Measurements from ENCODE around the gene NNT.
"Not testable (repeated sequence)": the region's sequence is repeated elsewhere in the genome, so short reads cannot be mapped to it uniquely, and the experiment has no call there.

Gene NNT

DNA sequence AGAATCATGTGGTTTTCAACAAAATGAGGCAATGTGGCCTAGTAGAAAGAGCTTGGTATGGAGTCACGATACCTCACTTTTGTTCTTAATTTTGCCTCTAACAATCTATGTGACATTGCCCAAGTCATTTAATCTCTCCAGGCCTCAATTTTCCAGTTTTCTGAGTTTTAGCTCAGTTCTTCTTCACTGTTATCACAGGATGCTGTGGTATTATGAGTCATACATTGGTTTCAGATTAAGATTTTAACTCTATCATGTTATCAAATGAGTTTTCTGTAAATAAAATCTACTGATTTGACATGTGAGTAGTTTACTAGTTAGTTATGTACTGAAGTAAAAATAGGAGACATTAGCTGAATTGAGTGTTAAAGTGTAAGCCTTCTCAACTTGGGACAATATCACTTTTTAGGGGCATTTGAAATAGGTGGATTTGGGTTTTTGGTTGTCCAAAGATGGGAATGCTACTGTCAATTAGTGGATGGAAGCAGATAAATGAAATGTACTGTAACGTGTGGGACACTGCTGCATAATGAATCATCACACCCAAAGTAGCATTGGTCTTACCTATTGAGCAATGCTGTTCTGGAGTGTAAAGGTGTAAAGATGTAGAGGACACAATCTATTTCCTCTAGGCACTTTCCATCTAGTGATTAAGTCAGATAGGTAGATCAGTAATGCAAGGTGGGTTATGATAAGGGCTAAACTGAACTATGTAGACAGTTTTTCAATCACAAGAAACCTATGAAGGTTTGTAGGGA lies 73.3 kb downstream of the NNT start:
- no peak for DNase-seq

DNA sequence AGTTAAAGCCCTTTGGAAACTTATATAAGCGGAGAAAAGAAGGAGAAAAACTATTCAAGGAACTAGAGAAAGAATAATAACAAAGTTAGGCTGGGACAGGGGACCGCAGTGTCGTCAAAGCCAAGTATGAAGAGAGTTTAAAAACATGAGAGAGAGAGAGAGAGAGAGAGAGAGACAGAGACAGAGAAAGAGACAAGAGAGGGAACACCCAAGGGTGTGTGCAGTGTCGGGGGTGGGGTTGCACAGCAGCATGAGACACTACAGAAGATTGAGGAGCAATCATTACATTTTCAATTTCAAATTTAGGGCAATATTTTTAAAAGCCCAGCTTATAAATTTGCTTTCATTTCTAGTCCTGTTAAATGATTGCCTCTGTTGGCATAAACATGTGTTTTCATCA lies 74.3 kb downstream of the NNT start:
- no peak for DNase-seq

DNA sequence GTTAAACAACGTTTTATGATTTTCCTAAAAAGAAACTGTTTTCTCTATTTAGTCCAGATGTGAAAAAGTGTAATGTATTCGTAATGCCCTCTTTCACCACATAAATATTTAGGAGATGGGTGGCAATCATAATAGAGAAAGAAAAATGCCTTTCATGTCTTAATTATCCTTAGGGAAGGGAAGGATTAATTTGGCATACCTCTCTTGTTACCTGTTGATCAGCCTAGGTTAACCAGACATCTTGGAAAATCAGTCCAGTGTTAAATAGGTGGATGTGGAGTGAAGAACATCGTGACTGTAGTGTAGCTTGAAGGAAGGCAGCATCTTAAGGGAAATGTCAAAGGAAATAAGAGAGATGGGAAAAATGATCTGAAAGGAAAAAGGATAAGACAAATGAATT lies 76.2 kb downstream of the NNT start:
- no peak for DNase-seq

DNA sequence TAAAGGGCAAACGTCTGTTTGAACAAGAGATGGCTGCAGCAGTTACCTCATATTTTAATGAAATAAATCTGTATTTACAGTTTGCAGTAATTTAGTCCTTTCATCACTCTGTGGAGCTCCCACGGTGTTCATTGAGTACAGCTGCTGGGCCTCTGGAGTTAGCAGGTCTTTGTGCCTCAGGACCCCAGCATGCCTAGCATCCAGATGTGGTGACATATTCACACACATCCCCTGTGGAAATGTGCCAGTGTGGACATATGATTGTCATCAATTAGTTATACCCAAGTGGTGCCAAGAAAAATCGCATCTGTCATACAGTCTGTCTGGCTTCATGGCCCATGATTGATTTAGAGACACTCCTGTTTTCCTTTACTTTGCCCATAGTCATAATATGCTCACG lies 77.3 kb downstream of the NNT start:
- DNase-seq, result no peak

DNA sequence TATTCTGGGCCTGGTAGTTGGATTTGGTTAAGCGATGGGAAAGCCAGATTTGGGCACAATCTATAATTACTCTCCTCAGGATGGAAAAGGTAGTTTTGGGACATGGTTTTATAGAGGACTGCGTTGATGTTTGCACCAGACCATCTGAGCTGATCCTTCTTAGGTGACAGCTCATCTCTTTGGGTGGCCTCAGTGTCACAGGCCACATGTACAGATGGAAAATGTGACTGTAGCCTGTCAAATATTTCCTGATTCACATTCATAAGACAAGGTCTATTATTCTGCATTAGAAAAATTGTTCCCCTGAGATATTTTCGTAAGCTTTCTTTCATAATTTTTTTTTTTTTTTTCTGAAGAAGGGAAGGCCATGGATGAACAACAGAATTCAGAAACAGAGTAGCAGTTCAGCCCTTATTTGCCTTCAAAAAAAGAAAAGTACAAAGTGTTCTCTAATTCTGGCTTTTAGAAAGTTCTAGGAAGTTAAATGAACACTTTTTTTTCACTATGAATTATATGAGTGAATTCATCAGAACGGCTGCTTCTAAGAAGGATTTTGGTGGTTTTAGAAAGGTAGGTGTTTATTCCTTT lies 81.0 kb downstream of the NNT start:
- DNase-seq, result no peak

DNA sequence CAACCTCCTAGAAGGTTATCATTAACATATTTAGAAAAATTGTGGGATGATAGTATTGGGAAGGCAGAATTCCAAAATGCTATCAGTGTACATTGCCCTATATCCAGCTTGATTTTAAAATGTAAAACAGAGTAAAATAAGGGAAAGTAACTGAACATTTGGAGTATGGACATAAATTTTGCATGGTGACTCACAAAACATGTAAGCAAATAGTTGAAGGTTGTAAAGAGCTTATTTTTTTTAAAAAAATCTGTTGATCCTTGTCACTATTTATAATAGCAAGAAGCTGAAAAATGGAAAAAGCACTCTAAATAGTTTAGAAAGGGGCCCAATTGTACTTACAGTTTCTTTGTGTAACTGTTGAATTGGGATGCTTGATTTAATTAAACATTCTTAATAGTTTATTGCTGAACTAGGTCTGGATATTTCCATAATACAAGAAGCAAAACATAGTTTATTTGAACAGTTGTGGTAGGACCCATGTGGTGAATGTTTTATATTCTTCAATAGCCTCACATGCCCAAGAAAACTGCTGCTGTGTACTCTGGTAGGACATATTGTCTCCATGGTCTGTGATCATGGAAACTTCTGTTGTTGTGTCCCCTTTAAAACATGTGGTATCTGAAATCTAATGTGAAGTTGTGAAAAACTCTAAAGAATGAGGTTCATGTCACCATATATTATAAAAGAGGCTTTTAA lies 82.4 kb downstream of the NNT start:
- DNase-seq, result no peak

DNA sequence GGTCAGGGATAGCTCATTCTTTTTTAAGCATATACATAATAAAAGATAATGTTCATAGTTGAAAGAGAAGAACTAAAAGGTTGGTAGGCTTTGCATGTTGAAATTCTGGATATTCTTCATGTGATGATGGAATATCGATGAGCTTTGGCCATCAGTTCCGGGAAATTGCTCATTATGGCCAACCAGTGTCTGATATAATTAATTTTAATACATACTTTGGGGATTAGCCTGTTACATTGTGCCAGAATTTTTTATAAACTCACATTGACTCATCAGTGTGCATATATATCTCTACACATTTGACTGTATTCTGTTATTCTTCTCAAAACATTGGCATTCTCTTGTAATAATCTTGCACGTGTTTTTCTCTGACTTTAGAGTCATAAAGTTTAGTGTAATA lies 84.3 kb downstream of the NNT start:
- DNase-seq, result no peak

DNA sequence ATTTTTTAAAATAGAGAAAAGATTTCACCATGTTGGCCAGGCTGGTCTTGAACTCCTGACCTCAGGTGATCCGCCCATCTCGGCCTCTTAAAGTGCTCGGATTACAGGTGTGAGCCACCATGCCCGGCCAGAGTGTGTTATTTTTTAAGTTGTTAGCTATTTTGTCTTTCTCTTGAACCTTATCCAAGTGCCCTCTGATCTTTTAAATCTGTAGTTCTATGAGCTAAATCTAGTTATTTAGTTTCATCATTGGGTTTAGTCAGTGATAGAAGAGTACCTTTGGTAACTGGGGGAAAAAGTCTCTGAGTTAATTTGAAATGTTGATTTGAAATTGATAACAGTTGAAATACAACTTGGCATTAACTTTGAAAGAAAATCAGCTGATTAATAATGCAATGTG lies 88.3 kb downstream of the NNT start:
- no peak for DNase-seq

DNA sequence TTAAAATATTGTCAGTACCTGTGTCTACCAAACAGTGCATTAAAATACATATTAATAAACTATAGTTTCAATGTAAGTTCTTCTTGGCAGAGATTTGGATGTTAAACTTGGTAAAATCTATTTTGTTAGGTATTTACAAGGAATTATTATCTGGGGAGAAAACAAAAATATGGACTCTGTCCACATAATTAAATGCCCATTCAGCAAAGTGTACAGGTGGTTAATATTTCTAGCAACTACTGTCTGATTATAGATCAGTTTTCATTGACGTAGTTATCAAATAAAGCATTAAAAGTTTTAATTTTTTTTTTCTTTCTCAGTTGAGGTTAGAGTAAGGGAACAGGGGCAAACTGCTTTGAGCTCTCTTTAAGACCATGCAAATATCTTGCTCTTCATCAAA lies 88.9 kb downstream of the NNT start:
- no peak for DNase-seq

DNA sequence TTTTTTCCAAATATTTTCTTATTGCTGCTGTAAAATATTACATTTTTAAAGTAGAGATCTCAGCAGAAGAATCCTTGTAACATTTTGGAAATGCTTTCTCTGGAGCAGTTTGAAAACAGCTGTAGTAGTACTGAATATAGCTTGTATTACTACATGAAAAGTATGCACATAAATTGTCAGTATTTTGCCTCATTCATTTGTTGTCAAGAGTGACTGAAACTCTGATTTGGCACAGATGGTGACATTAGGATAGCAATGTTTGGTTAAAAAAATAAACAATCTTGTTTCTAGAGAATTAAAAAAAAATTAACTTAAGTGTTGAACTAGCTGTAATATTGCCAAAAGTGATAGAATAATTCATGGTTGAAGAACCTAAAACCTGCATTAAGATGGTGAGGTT lies 90.4 kb downstream of the NNT start:
- no peak for DNase-seq

DNA sequence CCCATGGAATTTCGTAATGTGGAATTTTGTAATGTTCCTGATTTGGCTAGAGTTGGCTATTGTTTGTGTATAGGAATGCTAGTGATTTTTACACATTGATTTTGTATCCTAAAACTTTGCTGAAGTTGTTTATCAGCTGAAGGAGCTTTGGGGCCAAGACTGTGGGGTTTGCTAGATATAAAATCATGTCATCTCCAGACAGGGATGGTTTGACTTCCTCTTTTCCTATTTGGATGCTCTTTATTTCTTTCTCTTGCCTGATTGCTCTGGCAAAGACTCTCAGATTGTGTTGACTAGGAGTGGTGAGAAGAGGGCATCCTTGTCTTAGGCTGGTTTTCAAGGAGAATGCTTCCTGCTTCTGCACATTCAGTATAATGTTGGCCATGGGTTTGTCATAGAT lies 91.0 kb downstream of the NNT start:
- no peak for DNase-seq

DNA sequence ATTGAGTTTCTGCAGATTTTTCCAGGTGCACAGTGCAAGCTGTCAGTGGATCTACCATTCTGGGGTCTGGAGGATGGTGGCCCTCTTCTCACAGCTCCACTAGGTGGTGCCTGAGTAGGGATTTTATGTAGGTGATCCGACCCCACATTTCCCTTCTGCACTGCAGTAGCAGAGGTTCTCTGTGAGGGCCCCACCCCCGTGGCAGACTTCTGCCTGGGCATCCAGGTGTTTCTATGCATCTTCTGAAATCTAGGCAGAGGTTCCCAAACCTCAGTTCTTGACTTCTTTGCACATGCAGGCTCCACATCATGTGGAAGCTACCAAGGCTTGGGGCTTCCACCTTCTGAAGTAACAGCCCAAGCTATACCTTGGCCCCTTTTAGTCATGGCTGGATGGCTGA lies 93.5 kb downstream of the NNT start:
- not testable (repeated sequence) for DNase-seq

DNA sequence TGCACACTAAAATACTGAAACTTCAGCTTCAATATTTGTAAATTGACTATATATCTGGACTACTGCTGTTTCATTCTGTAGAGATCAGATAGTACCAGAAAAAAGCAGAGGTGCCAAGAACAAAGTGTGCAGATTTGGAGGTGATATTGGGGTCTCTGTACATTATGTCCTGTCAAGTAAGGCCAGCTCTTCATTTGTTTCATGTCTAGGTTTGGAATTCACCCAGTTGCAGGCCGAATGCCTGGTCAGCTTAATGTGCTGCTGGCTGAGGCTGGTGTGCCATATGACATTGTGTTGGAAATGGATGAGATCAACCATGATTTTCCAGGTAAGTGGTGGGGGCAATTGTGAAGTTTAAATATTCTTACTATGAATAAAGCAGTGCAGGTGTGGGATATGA lies 96.9 kb downstream of the NNT start:
- no peak for DNase-seq

DNA sequence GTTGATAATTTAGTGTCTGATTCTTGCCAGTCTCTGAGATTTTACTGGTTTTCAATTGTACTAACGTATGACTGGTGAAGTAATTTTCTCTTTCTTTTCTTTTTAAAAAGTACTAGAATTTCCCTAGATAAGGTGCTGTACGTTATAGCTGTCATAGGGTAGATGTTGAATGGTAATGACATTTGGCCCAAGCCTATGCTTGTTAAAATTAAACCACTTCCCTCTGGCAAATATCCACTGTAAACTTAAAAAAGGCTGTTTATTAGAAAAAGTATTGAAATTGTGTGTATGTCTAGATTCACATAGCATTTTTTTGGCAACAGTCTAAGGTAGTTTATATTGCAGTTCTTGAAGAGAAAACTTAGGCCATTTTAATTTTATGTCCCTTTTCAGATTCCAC lies 97.6 kb downstream of the NNT start:
- no peak for DNase-seq

DNA sequence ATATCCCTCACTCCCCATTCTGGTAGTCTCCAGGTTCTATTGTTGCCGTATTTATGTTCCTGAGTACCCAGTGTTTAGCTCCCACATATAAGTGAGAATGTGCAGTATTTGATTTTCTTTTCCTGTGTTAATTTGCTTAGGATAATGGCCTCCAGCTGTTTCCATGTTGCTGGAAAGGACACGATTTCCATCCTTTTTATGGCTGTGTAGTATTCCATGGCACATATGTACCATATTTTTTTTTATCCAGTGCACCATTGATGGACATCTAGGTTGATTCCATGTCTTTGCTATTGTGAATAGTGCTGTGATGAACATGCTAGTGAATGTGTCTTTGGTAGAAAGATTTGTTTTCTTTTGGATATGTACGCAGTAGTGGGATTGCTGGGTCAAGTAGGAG lies 98.2 kb downstream of the NNT start:
- DNase-seq, result no peak

DNA sequence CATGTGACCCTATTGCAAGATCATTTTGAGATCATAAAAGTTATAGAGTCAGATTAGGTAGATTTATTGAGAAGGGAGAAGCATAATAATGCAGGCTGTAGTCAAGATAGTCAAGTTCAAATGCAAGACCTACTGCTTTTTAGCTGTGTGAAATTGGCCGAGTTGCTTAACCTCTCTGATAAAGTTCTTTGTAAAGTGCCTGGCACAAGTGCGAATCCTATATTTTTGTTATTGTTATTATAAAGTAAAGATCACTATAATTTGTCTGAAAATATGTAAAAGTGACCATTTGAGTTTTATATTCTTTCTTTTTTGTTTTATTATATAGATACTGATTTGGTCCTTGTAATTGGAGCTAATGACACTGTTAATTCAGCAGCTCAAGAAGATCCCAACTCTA lies 99.3 kb downstream of the NNT start:
- no peak for DNase-seq

DNA sequence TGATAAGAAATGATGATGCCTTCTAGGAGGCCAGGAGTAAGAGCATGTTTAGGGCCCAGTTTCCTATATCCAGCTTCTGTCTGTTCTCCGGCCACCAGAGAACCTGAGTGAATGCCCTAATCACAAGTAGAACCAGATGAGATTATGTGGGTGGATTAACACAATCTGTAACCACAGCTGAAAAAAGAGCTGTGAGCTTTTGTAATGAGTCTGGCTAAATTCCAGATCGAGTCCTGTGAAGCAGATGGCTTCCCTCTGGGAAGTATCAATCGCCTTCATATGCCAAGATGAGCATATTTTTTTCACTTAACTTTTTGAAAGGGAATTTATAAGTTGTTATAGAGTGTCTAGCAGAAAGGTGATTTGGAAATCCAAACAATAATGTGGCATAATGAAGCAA lies 99.8 kb downstream of the NNT start:
- DNase-seq, result peak; percentile 8

DNA sequence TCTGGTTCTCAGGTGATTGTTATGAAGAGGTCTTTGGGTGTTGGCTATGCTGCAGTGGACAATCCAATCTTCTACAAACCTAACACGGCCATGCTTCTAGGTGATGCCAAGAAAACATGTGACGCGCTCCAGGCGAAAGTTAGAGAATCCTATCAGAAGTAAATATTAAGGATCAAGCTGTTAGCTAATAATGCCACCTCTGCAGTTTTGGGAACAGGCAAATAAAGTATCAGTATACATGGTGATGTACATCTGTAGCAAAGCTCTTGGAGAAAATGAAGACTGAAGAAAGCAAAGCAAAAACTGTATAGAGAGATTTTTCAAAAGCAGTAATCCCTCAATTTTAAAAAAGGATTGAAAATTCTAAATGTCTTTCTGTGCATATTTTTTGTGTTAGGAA lies 101.3 kb downstream of the NNT start:
- no peak for DNase-seq

DNA sequence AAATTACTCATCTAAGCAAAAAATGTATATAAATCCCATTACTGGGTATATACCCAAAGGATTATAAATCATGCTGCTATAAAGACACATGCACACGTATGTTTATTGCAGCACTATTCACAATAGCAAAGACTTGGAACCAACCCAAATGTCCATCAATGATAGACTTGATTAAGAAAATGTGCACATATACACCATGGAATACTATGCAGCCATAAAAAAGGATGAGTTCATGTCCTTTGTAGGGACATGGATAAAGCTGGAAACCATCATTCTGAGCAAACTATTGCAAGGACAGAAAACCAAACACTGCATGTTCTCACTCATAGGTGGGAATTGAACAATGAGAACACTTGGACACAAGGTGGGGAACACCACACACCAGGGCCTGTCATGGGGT lies 103.6 kb downstream of the NNT start:
- DNase-seq, result not testable (repeated sequence)

DNA sequence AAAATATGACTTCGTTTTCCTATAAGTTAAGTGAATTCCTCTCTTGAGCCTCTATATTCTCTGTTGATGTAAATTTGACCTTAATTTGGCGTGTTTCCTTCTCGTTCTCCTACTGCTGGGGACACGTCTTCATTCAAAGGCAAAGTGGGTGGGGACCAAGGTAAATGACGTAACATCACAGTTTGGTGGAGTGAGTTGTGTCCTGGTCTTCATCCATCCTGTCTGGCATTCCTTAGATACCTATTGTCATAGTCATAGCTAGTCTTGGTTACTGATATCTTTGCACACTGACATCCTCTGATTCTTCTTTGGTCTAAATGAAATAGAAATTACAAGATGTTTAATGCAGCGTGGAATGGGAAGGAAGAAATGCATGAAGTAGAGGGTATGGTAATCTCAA lies 108.5 kb downstream of the NNT start:
- peak; percentile 84 for DNase-seq

DNA sequence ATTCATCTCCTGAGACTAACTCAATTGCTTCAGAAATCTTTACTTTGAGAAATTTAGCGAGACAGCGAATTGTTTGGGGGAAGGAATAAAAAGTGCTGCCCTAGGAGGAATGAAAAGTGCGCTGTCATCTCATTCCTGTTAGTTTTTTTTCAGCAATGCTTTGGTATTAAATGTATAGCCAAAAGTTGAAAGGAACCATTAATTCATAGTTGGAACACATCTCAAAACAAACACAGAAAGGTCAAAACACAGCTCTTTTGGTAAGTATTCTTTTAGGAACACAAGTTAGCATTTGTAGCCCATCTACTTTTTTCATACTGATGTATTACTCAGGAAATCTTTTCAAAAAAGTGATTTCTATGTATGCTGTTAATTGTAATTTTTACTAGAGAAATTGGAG lies 109.1 kb downstream of the NNT start:
- no peak for DNase-seq

DNA sequence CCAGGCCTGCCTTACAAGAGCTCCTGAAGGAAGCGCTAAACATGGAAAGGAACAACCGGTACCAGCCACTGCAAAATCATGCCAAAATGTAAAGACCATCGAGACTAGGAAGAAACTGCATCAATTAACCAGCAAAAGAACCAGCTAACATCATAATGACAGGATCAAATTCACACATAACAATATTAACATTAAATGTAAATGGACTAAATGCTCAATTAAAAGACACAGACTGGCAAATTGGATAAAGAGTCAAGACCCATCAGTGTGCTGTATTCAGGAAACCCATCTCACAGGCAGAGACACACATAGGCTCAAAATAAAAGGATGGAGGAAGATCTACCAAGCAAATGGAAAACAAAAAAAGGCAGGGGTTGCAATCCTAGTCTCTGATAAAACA lies 116.8 kb downstream of the NNT start:
- not testable (repeated sequence) for DNase-seq

DNA sequence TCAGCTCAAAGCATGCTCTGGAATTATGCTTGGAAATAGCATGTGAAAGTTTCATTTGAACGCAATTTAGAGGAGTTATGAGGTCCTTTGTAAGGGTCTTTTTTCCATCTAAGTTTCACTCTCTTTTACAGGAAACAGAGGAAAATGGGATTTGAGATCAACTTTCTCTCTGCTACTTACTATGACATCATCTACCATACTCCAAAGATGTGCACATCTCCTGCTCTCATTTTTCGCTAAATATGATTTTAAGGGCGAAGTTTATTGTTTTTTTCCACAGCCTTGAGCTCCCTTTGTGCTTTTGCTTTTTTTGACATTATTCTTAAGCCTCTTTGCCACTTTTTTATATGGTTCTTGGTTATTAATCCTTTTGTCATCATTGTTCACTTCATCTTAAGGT lies 125.6 kb downstream of the NNT start:
- DNase-seq, result no peak

DNA sequence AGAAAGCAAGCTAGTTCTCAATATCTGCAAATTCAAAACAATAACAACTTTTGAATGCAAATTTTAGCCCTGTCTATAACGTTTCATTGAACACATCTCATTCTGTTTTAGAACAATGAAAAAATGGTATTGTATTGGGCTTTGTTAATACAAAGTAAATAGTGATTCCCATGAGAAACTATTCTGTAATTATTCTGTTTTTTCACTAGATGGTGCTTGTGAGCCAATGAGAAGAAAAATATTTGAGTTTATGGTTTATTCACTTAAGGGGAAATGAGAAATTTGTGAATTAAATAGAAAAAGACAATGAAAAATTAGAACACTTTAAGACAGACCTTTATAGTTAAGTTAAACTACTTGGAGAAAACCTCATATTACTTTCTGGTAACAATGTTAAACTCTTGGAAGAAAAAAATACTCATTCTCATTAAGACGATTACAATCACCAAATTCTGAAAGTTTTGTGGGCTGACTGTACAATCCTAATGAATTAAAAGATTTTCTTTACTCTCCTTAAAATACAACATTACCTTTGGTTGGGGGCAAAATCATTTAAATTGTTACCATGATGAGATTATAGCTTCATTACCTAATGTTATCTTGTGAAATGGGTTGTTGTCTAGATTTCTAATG lies 127.0 kb downstream of the NNT start:
- DNase-seq, result peak; percentile 30

Data from EL (cell line).